SKM-1 (cell line): ENCODE data around the gene SPTBN4.
A peak's percentile ranks its signal among the peaks of the same experiment; 100 is the strongest.
"Not testable (repeated sequence)": the region's sequence is repeated elsewhere in the genome, so short reads cannot be mapped to it uniquely, and the experiment has no call there.

Experiments
- DNase-seq: peaks from one replicate; lab custom pipeline; 2025; ENCODE audit not compliant: unreplicated experiment; lab: John Stamatoyannopoulos, UW

Gene SPTBN4

DNA sequence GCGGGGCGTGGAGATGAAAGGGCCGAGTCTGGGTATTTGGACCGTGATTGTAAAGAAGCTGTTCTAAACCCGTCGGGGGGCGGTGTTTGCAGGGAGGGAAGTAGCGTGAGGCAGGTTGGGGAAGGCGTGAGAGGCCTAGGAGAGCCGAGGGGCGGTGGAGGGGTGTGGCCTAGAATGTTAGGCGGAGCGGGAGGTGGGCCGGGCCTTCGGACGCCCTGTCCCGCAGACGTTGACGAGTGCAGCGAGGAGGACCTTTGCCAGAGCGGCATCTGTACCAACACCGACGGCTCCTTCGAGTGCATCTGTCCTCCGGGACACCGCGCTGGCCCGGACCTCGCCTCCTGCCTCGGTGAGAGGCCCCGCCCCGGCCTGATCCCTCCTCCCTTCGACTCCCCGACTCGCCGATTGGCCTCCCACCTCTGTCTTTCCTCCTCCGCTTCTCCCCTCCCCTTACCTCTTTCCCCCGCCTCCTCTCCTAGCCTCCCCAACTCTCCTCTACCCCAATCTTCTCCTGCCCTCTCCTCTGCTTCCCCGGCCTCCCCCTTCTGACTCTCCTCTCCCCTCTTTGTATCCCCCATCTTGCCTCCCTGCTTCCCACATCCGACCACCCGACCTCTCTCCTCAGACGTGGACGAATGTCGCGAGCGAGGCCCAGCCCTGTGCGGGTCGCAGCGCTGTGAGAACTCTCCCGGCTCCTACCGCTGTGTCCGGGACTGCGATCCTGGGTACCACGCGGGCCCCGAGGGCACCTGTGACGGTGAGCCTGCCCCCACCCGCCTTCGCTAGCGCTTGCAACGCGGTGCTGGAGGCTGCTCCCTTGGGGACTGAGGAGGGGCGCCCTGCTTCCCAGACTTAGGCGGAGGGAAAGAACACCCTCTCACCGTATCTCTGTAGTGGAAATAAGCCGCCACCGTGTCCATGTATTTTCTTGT is 147.2 kb downstream of the SPTBN4 start:
- DNase-seq: peak; percentile 92

DNA sequence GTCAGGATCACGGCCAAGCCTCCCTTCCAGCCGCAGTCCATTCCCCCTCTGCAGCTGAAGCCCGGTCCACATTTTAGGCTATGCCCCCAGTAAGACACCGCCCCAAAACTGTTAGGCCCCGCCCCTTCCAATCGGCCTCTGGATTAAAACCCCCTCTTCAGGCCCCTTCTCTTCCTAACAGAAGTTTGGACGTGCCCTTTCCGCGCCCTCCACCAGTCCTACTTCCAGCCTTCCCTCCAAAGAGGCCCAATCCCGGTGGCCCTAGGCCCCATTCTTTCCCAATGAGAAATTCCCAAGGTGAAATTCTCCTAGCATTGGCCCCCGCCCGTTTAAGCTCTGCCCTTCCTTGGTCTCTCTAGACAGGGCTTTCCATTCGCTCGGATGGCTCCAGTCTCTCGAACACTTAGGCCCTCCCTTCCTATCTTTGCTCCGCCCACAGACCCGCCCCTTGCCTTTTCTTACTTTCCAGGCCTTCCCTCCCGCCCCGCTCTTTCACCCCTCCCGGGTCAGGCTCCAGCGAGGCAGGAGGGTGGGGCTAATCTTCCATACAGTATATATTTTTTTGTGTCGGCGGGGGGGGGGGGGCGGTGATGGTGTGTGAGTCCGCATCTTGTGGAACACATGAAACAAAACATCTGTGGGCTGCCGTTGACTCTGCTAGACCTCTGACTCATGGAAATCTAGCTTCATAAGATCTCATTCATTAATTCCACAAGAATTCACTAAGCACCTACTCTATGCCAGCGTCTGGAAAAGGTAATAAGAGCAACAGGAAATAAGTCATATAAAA is 148.0 kb downstream of the SPTBN4 start:
- DNase-seq: no peak

- DNase-seq: no peak
Observed at GRCh38 chr19:40616178-40616577, 149.4 kb downstream of the SPTBN4 start.

DNA sequence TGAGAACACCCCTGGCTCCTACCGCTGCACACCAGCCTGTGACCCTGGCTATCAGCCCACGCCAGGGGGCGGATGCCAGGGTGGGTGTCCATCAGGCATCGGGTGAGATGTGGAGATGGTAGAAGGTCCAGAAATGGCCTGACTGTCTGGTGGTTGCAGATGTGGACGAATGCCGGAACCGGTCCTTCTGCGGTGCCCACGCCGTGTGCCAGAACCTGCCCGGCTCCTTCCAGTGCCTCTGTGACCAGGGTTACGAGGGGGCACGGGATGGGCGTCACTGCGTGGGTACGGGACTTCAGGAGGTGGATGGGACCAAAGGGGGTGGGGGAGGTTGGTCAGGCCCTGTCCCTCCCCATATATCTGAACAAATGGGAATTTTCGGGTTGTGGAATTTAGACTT is 150.1 kb downstream of the SPTBN4 start:
- DNase-seq: no peak

- no peak for DNase-seq
Observed at GRCh38 chr19:40617961-40618360, 151.2 kb downstream of the SPTBN4 start.

DNA sequence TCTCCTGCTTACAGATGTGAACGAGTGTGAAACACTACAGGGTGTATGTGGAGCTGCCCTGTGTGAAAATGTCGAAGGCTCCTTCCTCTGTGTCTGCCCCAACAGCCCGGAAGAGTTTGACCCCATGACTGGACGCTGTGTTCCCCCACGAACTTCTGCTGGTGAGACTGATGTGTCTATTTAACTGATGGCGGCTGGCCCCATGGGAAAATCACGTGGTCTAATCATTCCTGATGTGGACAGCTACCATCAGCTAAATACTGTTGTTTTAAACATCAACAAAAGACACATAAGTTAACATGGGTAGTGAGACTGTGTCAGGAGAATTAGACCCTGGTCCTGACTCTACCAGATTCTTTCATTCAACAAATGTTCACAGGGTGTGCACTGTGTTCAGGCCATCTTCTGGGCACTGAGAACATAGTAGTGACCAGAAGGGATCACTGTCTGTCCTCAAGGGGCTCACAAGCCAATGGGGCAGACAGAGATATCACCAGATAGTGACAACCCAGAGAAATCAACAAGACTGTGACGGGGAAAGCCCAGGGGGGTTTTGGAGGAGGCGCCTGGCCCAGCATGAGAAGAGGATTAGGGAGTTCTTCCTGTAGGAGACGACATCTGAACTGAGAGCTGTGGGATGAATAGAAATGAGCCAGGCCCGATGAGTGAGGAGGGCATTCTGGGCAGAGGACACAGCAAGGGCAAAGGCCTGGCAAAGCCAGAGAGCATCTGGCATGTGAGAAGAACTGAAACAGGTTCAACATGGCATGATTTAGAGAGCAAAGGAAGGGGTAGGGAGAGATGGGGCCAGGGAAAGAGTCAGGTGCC is 152.7 kb downstream of the SPTBN4 start:
- DNase-seq: no peak

- DNase-seq: no peak
Observed at GRCh38 chr19:40620161-40620485, 153.3 kb downstream of the SPTBN4 start.

DNA sequence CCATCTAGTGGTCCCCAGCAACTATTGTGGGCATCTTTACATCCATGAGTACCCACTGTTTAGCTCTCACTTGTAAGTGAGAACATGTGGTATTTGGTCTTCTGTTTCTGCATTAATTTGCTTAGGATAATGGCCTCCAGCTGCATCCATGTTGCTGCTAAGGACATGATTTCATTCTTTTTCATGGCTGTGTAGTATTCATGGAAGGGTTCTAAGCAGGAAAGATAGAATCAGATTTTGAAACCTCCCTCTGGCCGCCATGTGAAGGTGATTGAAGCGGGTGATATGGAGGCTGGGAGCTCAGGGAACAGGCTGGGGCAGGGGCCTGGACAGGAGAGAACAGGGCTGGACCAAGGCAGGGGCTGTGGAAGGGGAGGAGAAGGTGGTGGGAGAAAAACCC is 154.5 kb downstream of the SPTBN4 start:
- DNase-seq: no peak

DNA sequence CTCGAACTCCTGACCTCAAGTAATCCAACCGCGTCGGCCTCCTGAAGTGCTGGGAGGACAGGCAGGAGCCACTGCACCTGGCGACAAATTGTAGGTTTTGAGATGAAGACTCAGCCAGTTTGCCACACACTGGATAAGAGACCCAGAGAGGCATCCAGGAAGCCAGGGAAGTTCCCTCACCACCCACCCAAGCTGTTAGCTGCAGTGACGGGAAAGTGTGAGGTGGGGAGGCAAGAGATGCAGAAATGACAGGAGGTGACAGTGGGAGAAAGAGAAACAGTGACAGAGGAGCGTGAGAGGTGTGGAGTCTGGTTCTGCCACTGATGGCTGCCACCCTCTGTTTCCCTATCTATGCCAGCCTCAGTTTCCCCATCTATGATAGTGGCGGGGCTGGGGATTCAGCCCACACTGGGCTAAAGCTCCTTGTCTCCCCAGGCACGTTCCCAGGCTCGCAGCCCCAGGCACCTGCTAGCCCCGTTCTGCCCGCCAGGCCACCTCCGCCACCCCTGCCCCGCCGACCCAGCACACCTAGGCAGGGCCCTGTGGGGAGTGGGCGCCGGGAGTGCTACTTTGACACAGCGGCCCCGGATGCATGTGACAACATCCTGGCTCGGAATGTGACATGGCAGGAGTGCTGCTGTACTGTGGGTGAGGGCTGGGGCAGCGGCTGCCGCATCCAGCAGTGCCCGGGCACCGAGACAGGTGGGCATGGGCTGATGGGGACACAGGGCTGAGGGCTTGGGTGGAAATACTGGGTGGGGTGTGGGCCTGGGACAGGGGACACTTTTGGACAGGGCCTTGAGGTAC is 155.4 kb downstream of the SPTBN4 start:
- no peak for DNase-seq

- no peak for DNase-seq
Observed at GRCh38 chr19:40622773-40623075, 155.9 kb downstream of the SPTBN4 start.

DNA sequence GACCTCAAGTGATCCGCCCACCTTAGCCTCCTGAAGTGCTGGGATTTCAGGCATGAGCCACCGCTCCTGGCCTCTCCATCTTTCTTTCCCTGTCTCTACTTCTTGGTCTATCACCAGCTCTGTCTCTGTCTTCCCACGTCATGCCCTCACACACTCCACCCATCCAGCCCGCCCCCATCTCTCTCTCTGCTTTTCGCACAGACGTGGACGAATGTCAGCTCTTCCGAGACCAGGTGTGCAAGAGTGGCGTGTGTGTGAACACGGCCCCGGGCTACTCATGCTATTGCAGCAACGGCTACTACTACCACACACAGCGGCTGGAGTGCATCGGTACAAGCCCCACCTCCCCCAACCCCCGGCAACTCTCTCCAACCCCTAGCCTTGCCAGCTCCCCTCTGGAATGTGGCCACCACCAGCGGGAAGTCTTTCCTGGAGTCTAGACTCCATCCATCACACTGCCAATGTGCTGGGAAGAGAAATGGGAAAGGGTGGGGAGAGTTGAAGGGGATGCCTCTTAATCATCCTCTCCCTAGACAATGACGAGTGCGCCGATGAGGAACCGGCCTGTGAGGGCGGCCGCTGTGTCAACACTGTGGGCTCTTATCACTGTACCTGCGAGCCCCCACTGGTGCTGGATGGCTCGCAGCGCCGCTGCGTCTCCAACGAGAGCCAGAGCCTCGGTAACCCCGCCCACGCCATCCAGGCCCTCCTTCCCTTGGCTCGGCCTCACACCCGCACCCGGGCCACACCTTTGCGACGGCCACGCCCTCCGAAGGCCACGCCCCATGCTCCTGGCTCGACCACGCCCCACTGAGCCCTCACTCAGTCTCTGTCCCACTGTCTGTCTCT is 156.8 kb downstream of the SPTBN4 start:
- no peak for DNase-seq

- DNase-seq: not testable (repeated sequence)
Observed at GRCh38 chr19:40624369-40625153, 157.8 kb downstream of the SPTBN4 start.

DNA sequence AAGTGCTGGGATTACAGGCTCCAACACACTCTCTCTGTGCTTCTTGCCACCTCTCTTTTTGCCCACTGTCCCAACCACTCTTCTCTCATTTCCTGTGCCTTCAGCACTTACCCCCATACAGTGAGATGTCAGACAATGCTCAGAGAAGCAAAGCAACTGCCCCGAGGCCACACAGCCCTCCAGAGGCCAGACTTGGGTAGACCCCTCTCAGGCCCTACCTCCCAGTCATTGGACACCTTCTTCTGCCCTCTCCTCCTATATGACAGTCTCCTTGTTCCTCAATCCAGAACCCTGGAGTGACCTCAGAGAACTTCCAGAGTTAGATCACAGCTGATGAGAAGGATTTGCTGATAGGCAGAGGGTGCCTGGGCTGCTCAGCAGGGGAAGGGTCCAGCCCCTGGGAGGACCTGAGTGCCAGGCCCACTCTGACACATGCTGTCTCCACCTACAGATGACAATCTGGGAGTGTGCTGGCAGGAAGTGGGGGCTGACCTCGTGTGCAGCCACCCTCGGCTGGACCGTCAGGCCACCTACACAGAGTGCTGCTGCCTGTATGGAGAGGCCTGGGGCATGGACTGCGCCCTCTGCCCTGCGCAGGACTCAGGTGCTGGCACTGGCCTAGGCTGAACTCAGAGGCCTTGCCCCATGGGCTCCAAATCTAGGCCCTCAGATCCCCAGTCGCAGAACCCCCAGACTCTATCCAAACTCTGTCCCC is 158.8 kb downstream of the SPTBN4 start:
- DNase-seq: no peak
